GM12891 (cell line): Measurements from ENCODE around the gene ELP5.
A peak's percentile ranks its signal among the peaks of the same experiment; 100 is the strongest.

Experiments
- DNase-seq: peaks from one replicate; pipeline ENCODE4 v3.0.0; 2011; ENCODE audit warnings: low spot score; ENCODE audit not compliant: insufficient read length
- FAIRE-seq: peaks from 2 replicates; lab custom pipeline; 2011; peaks lifted over from hg19 to GRCh38; lab: Jason Lieb, UNC
- PAX5 ChIP-seq: IDR thresholded peaks from 2 replicates; pipeline ENCODE4 v1.6.1; 2011; ENCODE audit warnings: low read length, moderate library complexity, mild to moderate bottlenecking; ENCODE audit not compliant: insufficient read depth, severe bottlenecking
- POLR2A ChIP-seq: IDR thresholded peaks from 2 replicates; pipeline ENCODE4 v1.6.1; 2011; ENCODE audit warnings: low read depth, low read length, control low read depth
- POLR2AphosphoS5 ChIP-seq: IDR thresholded peaks from 2 replicates; pipeline ENCODE4 v1.6.1; 2011; ENCODE audit warnings: low read depth, low read length, control low read depth
- POU2F2 ChIP-seq: IDR thresholded peaks from 2 replicates; pipeline ENCODE4 v1.6.1; 2011; ENCODE audit warnings: low read depth, mild to moderate bottlenecking, control low read depth, low read length, moderate library complexity
- SPI1 ChIP-seq: IDR thresholded peaks from 2 replicates; pipeline ENCODE4 v1.6.1; 2011; ENCODE audit warnings: low read depth, low read length, control low read depth
- TAF1 ChIP-seq: IDR thresholded peaks from 2 replicates; pipeline ENCODE4 v1.6.1; 2011; ENCODE audit warnings: low read depth, low read length, control low read depth

Gene ELP5

DNA sequence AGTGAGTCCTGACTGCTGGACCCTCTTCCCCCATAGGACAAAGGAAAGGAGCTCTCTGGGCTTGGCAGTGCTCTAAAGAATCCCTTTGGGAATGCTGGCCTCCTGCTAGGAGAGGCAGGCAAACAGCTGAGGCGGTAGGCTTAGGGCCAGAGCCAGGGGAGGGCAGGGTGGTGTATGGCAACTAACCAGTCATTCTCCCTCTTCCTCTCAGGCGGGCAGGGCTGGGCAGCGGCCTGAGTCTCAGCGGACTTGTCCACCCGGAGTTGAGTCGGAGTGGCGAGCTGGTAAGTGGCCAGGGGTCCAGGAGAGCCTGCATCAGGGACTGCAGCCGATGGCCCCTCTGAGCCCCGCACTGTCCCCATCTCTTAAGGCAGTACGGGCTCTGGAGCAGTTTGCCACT lies 27.9 kb upstream of the ELP5 start:
- FAIRE-seq (no peak), DNase-seq (no peak)
- TF ChIP-seq SPI1 = no peak

DNA sequence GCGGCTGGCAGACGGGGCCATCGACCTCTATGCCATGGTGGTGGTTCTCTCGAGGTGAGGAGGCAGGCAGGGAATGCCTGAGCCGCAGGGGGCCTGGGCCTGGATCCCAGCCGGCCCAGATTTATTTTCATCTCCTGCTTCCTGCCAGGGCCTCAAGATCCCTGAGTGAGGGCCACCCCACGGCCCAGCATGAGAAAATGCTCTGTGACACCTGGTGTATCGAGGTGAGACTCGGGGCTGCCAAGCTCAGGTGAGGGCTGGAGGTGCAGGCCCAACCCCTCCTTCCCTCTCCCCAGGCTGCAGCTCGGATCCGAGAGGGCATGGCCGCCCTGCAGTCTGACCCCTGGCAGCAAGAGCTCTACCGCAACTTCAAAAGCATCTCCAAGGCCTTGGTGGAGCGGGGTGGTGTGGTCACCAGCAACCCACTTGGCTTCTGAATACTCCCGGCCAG lies 27.3 kb upstream of the ELP5 start:
- FAIRE-seq (no peak), DNase-seq (no peak)
- TF ChIP-seq SPI1 (no peak), PAX5 (no peak), POLR2AphosphoS5 (no peak), TAF1 (no peak), POLR2A (no peak), POU2F2 (no peak)

GRCh38 chr17:7225711-7226331 lies 26.2 kb upstream of the ELP5 start:
- no peak for TF ChIP-seq POU2F2
- TF ChIP-seq POLR2A = no peak
- no peak for TF ChIP-seq TAF1
- TF ChIP-seq POLR2AphosphoS5 = no peak
- no peak for TF ChIP-seq SPI1
- no peak for TF ChIP-seq PAX5
- DNase-seq = no peak
- FAIRE-seq = no peak

DNA sequence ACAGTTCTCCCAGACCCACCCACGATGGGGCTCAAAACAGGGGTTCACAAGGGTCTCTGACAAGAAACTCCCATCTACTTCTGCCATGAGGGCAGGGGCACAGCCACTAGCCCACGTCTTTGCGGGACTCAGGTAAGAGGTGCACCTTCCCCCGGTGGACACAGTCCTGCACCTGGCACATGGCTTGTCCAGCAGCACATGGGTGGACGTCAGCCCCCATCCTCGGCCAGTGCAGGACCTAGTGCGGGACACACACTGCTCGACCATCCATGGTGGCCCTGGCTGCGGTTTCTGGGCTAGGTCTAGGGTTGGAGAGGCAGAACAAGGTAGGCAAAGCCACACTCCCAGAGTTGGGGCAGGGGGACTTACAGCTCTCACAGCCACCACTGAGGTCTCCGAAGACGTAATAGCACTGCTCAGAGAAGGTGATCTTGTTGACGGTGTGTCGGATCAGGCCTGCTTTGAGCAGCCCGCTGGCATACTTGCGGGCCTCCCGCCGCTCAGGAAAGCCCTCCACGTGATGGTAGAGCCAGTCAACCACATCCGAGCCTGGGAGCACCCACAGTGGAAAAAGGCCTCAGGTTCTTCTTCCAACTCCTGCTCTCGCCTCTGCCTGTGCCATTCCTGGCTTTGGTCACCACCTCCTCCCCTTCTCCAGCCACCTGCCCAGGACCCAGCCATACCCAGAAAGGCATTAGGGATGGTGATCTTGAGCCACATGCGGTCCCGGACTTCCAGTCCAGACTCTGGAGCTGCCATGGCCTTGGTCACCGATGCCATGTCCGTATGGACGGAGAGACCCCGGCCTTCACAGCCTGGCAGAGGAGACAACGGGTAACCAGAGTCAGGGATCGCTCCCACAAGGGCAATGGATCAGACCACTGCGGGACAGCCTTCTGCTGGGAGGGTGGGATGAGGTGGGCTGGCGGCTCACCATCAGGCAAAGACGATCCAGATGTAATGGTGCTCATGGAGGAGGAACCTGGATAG lies 25.0 kb upstream of the ELP5 start:
- FAIRE-seq (no peak), DNase-seq (no peak)
- TF ChIP-seq TAF1 (no peak), SPI1 (no peak), POU2F2 (no peak), POLR2A (no peak), PAX5 (no peak), POLR2AphosphoS5 (no peak)

DNA sequence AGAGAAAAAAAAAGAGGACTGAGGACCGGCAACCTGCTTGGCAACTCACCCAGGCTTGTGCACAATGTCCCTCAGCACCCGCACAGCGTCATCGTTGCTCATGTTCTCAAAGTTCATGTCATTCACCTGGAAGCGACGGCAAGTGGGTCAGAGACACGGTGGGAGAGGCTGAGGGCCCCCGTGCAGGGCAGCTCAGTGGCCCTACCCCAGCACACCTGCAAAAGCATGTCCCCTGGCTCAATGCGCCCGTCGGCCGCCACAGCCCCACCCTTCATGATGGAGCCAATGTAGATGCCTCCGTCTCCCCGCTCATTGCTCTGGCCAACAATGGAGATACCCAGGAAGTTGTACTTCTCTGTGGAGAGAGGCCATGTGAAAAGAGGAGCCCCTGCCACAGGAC lies 23.1 kb upstream of the ELP5 start:
- DNase-seq (no peak), FAIRE-seq (no peak)
- no peak for TF ChIP-seq PAX5
- TF ChIP-seq TAF1 = no peak
- no peak for TF ChIP-seq POLR2A
- TF ChIP-seq SPI1 = no peak
- no peak for TF ChIP-seq POLR2AphosphoS5
- no peak for TF ChIP-seq POU2F2

GRCh38 chr17:7229504-7229903 lies 22.5 kb upstream of the ELP5 start:
- FAIRE-seq (no peak), DNase-seq (no peak)
- no peak for TF ChIP-seq TAF1
- no peak for TF ChIP-seq SPI1
- no peak for TF ChIP-seq PAX5
- no peak for TF ChIP-seq POLR2AphosphoS5
- no peak for TF ChIP-seq POLR2A
- TF ChIP-seq POU2F2 = no peak

GRCh38 chr17:7232114-7232513 lies 19.9 kb upstream of the ELP5 start:
- DNase-seq (no peak), FAIRE-seq (peak; percentile 77)
- TF ChIP-seq SPI1 = no peak
- no peak for TF ChIP-seq POLR2AphosphoS5
- no peak for TF ChIP-seq POU2F2
- no peak for TF ChIP-seq TAF1
- no peak for TF ChIP-seq POLR2A
- no peak for TF ChIP-seq PAX5

GRCh38 chr17:7233701-7234082 lies 18.3 kb upstream of the ELP5 start:
- no peak for TF ChIP-seq SPI1
- FAIRE-seq (no peak), DNase-seq (no peak)

- no peak for TF ChIP-seq SPI1
- TF ChIP-seq PAX5 = peak; percentile 28
- TF ChIP-seq TAF1 = no peak; the same call in 1 of the 2 replicates
- peak; percentile 88 for TF ChIP-seq POLR2AphosphoS5
- peak; percentile 92 for TF ChIP-seq POLR2A
- TF ChIP-seq POU2F2 = peak; percentile 70; the same call in 1 of the 2 replicates
- peak; percentile 95 for DNase-seq
- peak; percentile 100 for FAIRE-seq
Observed at GRCh38 chr17:7234083-7234951, 17.7 kb upstream of the ELP5 start, which contains the start of gene DVL2. DVL2 (minus strand) TSS chr17:7234517; CDS start chr17:7234262, 255 bp downstream.
